HFFc6 (cell line): ENCODE data around the gene FNDC3B. TPM values are rescaled to one million over a fixed set of nuclear protein-coding genes. Genes with fewer than 3 reads are reported as not detected.

Source experiments
- DNase-seq: peaks from one replicate; pipeline ENCODE4 v3.0.0-alpha.2; 2018
- H3K27ac Mint-ChIP-seq: 2 replicates; pipeline ENCODE4 v1.8.0; 2020; ENCODE audit warnings: mild to moderate bottlenecking, mixed read lengths
- H3K27me3 Mint-ChIP-seq: 2 replicates; pipeline ENCODE4 v1.8.0; 2021; ENCODE audit warnings: mild to moderate bottlenecking, moderate library complexity, mixed read lengths; ENCODE audit not compliant: insufficient read depth
- H3K36me3 Mint-ChIP-seq: 2 replicates; pipeline ENCODE4 v1.8.0; 2021; ENCODE audit warnings: low read depth, mixed read lengths
- H3K4me1 Mint-ChIP-seq: 2 replicates; pipeline ENCODE4 v1.8.0; 2020; ENCODE audit warnings: low read depth, mixed read lengths
- H3K4me3 Mint-ChIP-seq: 2 replicates; pipeline ENCODE4 v1.8.0; 2020; ENCODE audit warnings: mild to moderate bottlenecking, moderate library complexity, mixed read lengths
- H3K9me3 Mint-ChIP-seq: 2 replicates; pipeline ENCODE4 v1.8.0; 2020; ENCODE audit warnings: mild to moderate bottlenecking, mixed read lengths
- CTCF ChIP-seq: fragments of 200-600 bp; sonication (generic); IDR thresholded peaks from 2 replicates; pipeline ENCODE4 v1.5.0; 2021; ENCODE audit warnings: antibody characterized with exemption, mild to moderate bottlenecking
- total RNA-seq, 6 experiments: library from RNA; stranded (reverse); fragmentation: NEBNext Ultra II Directional; extraction: Animal tissue kit (Norgen Biotek cat#: 25700); gene quantifications; 2 replicates in 1 of 6; 3 replicates in 5 of 6; pipeline ENCODE4 v1.2.3, GENCODE V29; 2021

Gene FNDC3B
- total RNA-seq, 6 experiments from 2014 or later = 133 to 192 (median 155) TPM

- Mint-ChIP-seq H3K27me3 (no peaks in the 10 kb centered on the region), H3K27ac (no peak overlapping the region), H3K36me3 (peaks cover 12% of the 10 kb centered on the region), H3K9me3 (peaks cover 4% of the 10 kb centered on the region; the same call in 1 of the 2 replicates), H3K4me1 (peaks cover 80% of the 10 kb centered on the region), H3K4me3 (no peak overlapping the region)
- no peak for TF ChIP-seq CTCF
- no peak for DNase-seq
Measured at GRCh38 chr3:172177803-172178316, 138.5 kb downstream of the FNDC3B start.

GRCh38 chr3:172179680-172180399 is 140.5 kb downstream of the FNDC3B start:
- DNase-seq = no peak
- H3K27ac Mint-ChIP-seq = no peak overlapping the region
- TF ChIP-seq CTCF = no peak
- H3K36me3 Mint-ChIP-seq = peaks cover 12% of the 10 kb centered on the region
- H3K4me3 Mint-ChIP-seq = no peak overlapping the region; the same call in 1 of the 2 replicates
- H3K4me1 Mint-ChIP-seq = peaks cover 78% of the 10 kb centered on the region
- peaks cover 4% of the 10 kb centered on the region; the same call in 1 of the 2 replicates for H3K9me3 Mint-ChIP-seq
- H3K27me3 Mint-ChIP-seq = no peaks in the 10 kb centered on the region

DNA sequence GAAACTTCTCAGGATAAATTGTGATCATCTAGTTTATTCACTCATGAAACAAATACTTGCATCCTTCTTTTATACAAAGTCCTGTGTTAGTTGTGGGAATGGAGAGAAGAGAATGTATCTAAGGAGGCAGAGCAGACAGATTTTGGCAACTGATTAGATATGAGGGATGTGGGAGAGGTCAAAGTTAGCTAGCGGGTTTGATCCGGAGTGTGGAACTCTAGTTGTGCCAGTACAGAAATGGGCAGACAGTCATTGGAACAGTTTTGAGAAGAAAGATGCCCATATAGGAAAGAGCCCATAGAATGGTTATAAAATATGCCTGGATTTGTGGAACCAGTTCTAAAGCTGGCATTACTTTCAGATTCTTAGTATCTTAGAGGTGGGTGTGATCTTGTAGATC is 141.1 kb downstream of the FNDC3B start:
- H3K4me3 Mint-ChIP-seq = no peak overlapping the region
- H3K27ac Mint-ChIP-seq = peak overlapping the region; percentile 20
- no peaks in the 10 kb centered on the region for H3K27me3 Mint-ChIP-seq
- H3K36me3 Mint-ChIP-seq = peaks cover 12% of the 10 kb centered on the region
- H3K4me1 Mint-ChIP-seq = peaks cover 77% of the 10 kb centered on the region
- no peak for TF ChIP-seq CTCF
- no peak for DNase-seq
- peaks cover 4% of the 10 kb centered on the region; the same call in 1 of the 2 replicates for H3K9me3 Mint-ChIP-seq

- Mint-ChIP-seq H3K27me3 (no peaks in the 10 kb centered on the region; the same call in 1 of the 2 replicates), H3K4me3 (peak overlapping the region; percentile 31; the same call in 1 of the 2 replicates), H3K36me3 (peaks cover 12% of the 10 kb centered on the region), H3K4me1 (peaks cover 72% of the 10 kb centered on the region), H3K9me3 (peaks cover 4% of the 10 kb centered on the region; the same call in 1 of the 2 replicates), H3K27ac (peak overlapping the region; percentile 92)
- no peak for TF ChIP-seq CTCF
- peak; percentile 38 for DNase-seq
Measured at GRCh38 chr3:172181932-172182586, 142.7 kb downstream of the FNDC3B start.

DNA sequence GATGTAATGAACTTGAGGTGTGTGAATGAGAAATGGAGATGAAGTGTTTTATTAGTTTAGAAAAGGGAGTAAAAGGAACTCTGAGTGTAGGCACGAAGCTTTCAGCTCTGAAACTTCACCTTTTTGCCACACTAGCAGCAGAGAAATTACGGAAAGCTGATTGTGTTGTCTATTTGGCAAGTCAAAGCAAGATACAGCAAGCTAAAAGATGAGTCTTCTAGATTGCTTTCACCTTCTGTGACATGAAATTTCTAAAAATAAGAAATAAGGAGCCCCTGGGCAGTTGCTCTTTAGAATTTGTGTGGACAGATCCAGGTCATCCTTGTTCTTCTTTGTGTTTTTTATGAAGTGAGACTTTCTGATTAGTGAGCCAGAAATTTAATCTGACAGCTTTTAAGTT is 143.4 kb downstream of the FNDC3B start:
- Mint-ChIP-seq H3K4me1 (peaks cover 65% of the 10 kb centered on the region), H3K36me3 (peaks cover 12% of the 10 kb centered on the region), H3K27me3 (no peaks in the 10 kb centered on the region; the same call in 1 of the 2 replicates)

More for the DNA sequence above, 143.4 kb downstream of the FNDC3B start:
- Mint-ChIP-seq H3K27ac (peak overlapping the region; percentile 92), H3K4me3 (no peak overlapping the region), H3K9me3 (peaks cover 4% of the 10 kb centered on the region; the same call in 1 of the 2 replicates)
- no peak for TF ChIP-seq CTCF
- DNase-seq = no peak
